C4-2B (cell line): ENCODE data around the gene MSH2.

Experiments used
- ZFX ChIP-seq: fragments of 450-650 bp; IDR thresholded peaks from 2 replicates; pipeline ENCODE4 v1.6.1; 2017
- TF ChIP-seq, protein P1 (sequence below): fragments of 450-650 bp; conservative IDR thresholded peaks from 2 replicates; pipeline ENCODE4 v1.5.1; 2017; ENCODE audit warnings: mild to moderate bottlenecking

DNA sequence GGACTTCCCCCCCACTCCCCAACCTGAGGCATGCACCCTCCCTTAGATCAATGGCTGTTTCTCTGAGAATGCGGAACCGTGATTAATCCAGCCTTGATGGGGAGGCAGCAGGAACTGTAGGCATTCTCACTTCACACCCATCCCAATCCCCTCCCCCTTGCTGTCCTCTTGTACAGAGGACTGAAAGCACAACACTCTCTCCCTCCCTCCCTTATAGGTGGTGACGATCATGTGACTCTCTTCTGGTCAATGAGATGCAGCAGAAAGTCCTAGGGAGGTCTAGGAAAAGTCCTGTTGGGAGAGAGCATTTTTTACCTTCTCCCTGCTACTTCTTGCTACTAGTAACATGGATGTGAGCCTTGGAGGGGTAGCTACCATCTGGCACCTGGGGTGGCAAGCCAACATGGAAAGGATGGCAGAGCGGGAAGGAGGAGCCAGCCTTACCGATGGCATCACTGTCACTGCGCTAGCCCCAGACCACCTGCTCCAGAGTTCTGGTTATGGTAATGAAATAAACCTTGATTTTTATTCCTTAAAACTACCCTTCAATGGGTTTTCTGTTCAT is 106.9 kb downstream of the MSH2 start:
- TF ChIP-seq, protein P1, sequence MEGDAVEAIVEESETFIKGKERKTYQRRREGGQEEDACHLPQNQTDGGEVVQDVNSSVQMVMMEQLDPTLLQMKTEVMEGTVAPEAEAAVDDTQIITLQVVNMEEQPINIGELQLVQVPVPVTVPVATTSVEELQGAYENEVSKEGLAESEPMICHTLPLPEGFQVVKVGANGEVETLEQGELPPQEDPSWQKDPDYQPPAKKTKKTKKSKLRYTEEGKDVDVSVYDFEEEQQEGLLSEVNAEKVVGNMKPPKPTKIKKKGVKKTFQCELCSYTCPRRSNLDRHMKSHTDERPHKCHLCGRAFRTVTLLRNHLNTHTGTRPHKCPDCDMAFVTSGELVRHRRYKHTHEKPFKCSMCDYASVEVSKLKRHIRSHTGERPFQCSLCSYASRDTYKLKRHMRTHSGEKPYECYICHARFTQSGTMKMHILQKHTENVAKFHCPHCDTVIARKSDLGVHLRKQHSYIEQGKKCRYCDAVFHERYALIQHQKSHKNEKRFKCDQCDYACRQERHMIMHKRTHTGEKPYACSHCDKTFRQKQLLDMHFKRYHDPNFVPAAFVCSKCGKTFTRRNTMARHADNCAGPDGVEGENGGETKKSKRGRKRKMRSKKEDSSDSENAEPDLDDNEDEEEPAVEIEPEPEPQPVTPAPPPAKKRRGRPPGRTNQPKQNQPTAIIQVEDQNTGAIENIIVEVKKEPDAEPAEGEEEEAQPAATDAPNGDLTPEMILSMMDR: no peak
- no peak for TF ChIP-seq ZFX
